ENCODE data around the gene POC5.

DNA sequence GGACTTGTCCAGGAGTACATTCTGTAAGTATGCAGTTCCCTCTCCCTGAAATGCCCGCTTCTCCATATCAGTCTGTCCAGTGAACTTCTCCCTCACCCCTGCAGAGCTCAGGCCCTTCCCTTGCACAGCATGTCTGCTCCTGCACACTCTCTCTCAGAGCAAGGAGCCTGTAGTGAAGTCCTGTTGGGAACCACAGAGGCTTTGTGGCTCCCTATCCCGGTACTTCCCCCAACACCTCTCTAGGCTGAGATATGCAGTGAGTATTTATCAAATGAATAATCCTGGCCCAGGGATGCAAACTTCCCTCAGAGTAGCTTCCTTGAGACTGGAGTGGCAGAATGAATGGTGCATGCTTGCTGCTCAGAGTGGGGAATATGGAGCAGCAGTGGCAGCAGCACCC lies 48.8 kb downstream of the POC5 start:
- TF ChIP-seq, protein P1, sequence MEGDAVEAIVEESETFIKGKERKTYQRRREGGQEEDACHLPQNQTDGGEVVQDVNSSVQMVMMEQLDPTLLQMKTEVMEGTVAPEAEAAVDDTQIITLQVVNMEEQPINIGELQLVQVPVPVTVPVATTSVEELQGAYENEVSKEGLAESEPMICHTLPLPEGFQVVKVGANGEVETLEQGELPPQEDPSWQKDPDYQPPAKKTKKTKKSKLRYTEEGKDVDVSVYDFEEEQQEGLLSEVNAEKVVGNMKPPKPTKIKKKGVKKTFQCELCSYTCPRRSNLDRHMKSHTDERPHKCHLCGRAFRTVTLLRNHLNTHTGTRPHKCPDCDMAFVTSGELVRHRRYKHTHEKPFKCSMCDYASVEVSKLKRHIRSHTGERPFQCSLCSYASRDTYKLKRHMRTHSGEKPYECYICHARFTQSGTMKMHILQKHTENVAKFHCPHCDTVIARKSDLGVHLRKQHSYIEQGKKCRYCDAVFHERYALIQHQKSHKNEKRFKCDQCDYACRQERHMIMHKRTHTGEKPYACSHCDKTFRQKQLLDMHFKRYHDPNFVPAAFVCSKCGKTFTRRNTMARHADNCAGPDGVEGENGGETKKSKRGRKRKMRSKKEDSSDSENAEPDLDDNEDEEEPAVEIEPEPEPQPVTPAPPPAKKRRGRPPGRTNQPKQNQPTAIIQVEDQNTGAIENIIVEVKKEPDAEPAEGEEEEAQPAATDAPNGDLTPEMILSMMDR (IDR thresholded peaks at IDR 0.05; ENCODE audit: insufficient read depth, low read depth, low read length): no peak
- TF ChIP-seq EZH2 (IDR thresholded peaks at IDR 0.05; ENCODE audit: insufficient read depth, low read length): no peak

Data from astrocyte (in vitro differentiated cells and primary cell).